IMR-90 (cell line): ENCODE results near the gene COX6A1. TPM values are rescaled to one million over a fixed set of nuclear protein-coding genes. Genes with fewer than 3 reads are reported as not detected.

ENCODE experiments used
- ATAC-seq: fragments of 200-7000 bp; cut with Tn5 transposase; 2 replicates; pipeline ENCODE4 v1.9.1; 2020; ENCODE audit warnings: low read depth, mild to moderate bottlenecking, moderate library complexity
- BruUV-seq: library from RNA; stranded (reverse); fragments of 400-500 nt; replicated peaks from 2 replicates; lab custom pipeline; 2021; lab: Mats Ljungman, UMichigan
- CTCF ChIA-PET: fragments of 300-600 bp; formaldehyde crosslinking; extraction: SDS; loops from one replicate; lab custom pipeline; 2021; ENCODE audit warnings: antibody characterized with exemption; lab: Yijun Ruan, JAX
- POLR2A ChIA-PET: fragments of 300-600 bp; sonication (Branson Sonifier 250); formaldehyde crosslinking; loops from one replicate; lab custom pipeline; 2022; ENCODE audit warnings: antibody characterized with exemption; ENCODE audit not compliant: unreplicated experiment; lab: Charles Lee
- DNase-seq: peaks from one replicate; pipeline ENCODE4 v3.0.0; 2013
- H2AFZ ChIP-seq: replicated peaks from 2 replicates; pipeline ENCODE3; 2013; ENCODE audit warnings: low read length, mild to moderate bottlenecking; ENCODE audit not compliant: poor library complexity
- H2AK5ac ChIP-seq: 2 replicates; pipeline ENCODE4 v1.6.1; 2013; ENCODE audit warnings: low read depth, low read length, inconsistent platforms
- H2AK9ac ChIP-seq: replicated peaks from 2 replicates; pipeline ENCODE3; 2013; ENCODE audit warnings: mild to moderate bottlenecking, low read depth, low read length, moderate library complexity; ENCODE audit not compliant: poor library complexity
- H2BK120ac ChIP-seq: 2 replicates; pipeline ENCODE4 v1.6.1; 2013; ENCODE audit warnings: low read depth, low read length, inconsistent platforms
- H2BK15ac ChIP-seq: 3 replicates; pipeline ENCODE4 v1.6.1; 2013; ENCODE audit warnings: low read depth, low read length, inconsistent platforms
- H2BK20ac ChIP-seq: 2 replicates; pipeline ENCODE4 v1.6.1; 2013; ENCODE audit warnings: low read depth, mild to moderate bottlenecking, inconsistent platforms, low read length, moderate library complexity
- H2BK5ac ChIP-seq: 2 replicates; pipeline ENCODE4 v1.6.1; 2013; ENCODE audit warnings: mild to moderate bottlenecking, low read depth, low read length, inconsistent platforms; ENCODE audit not compliant: poor library complexity, severe bottlenecking
- H3K14ac ChIP-seq: replicated peaks from 2 replicates; pipeline ENCODE4 v1.6.1; 2013; ENCODE audit warnings: low read depth, low read length, inconsistent platforms
- H3K18ac ChIP-seq: 2 replicates; pipeline ENCODE4 v1.6.1; 2013; ENCODE audit warnings: low read depth, low read length, control low read depth
- H3K23ac ChIP-seq: 2 replicates; pipeline ENCODE4 v1.6.1; 2013; ENCODE audit warnings: low read depth, low read length, inconsistent platforms
- H3K27ac ChIP-seq: 2 replicates; pipeline ENCODE4 v1.5.1; 2013; ENCODE audit warnings: mild to moderate bottlenecking, control low read depth, low read length; ENCODE audit not compliant: insufficient read depth
- H3K27me3 ChIP-seq: 2 replicates; pipeline ENCODE4 v1.6.1; 2013; ENCODE audit warnings: low read length; ENCODE audit not compliant: control insufficient read depth, insufficient read depth
- H3K36me3 ChIP-seq: 2 replicates; pipeline ENCODE4 v1.6.1; 2013; ENCODE audit warnings: low read length, mixed read lengths; ENCODE audit not compliant: control insufficient read depth, insufficient read depth
- H3K4ac ChIP-seq: 2 replicates; pipeline ENCODE4 v1.6.1; 2013; ENCODE audit warnings: low read depth, low read length, inconsistent platforms
- H3K4me1 ChIP-seq: 2 replicates; pipeline ENCODE4 v1.6.1; 2013; ENCODE audit warnings: low read length, mixed read lengths; ENCODE audit not compliant: control insufficient read depth, insufficient read depth
- H3K4me2 ChIP-seq: 2 replicates; pipeline ENCODE4 v1.6.1; 2013; ENCODE audit warnings: low read depth, mild to moderate bottlenecking, control low read depth, low read length, moderate library complexity
- H3K4me3 ChIP-seq: 2 replicates; pipeline ENCODE4 v1.5.1; 2013; ENCODE audit warnings: low read depth, mild to moderate bottlenecking, control low read depth, low read length, moderate library complexity; ENCODE audit not compliant: insufficient read depth
- H3K56ac ChIP-seq: 2 replicates; pipeline ENCODE4 v1.6.1; 2013; ENCODE audit warnings: low read length, inconsistent platforms; ENCODE audit not compliant: insufficient read depth; ENCODE audit errors: extremely low read depth
- H3K79me1 ChIP-seq, 2 experiments: 2 replicates each; pipeline ENCODE4 v1.6.1; 2013; ENCODE audit warnings: low read length in 2 of 2, inconsistent platforms in 1 of 2, low read depth in 1 of 2
- H3K9ac ChIP-seq: 2 replicates; pipeline ENCODE4 v1.6.1; 2013; ENCODE audit warnings: low read depth, low read length, control low read depth
- H3K9me1 ChIP-seq: 2 replicates; pipeline ENCODE4 v1.6.1; 2013; ENCODE audit warnings: low read length, inconsistent platforms; ENCODE audit not compliant: insufficient read depth
- H3K9me3 ChIP-seq: 2 replicates; pipeline ENCODE4 v1.6.1; 2013; ENCODE audit warnings: low read length; ENCODE audit not compliant: control insufficient read depth, insufficient read depth
- H4K20me1 ChIP-seq: 2 replicates; pipeline ENCODE4 v1.6.1; 2013; ENCODE audit warnings: low read length, inconsistent platforms; ENCODE audit not compliant: insufficient read depth
- H4K5ac ChIP-seq: 2 replicates; pipeline ENCODE4 v1.6.1; 2013; ENCODE audit warnings: mild to moderate bottlenecking, low read depth, low read length, control low read depth
- H4K8ac ChIP-seq, 2 experiments: 2 replicates each; pipeline ENCODE4 v1.6.1; 2013; ENCODE audit warnings: low read depth in 2 of 2, low read length in 2 of 2, control low read depth in 1 of 2, inconsistent platforms in 1 of 2
- H4K91ac ChIP-seq: 2 replicates; pipeline ENCODE4 v1.6.1; 2013; ENCODE audit warnings: low read depth, low read length, inconsistent platforms; ENCODE audit not compliant: insufficient read depth
- MAFK ChIP-seq: IDR thresholded peaks from 2 replicates; pipeline ENCODE4 v1.6.1; 2012; ENCODE audit warnings: low read depth, low read length, improper control_type of control experiment
- MAZ ChIP-seq: IDR thresholded peaks from 2 replicates; pipeline ENCODE4 v1.6.1; 2012; ENCODE audit warnings: low read depth, mild to moderate bottlenecking, low read length, improper control_type of control experiment, moderate library complexity, borderline replicate concordance
- MXI1 ChIP-seq: IDR thresholded peaks from 2 replicates; pipeline ENCODE4 v1.6.1; 2012; ENCODE audit warnings: low read depth, mild to moderate bottlenecking, low read length, moderate library complexity, borderline replicate concordance
- RAD21 ChIP-seq: IDR thresholded peaks from 2 replicates; pipeline ENCODE4 v1.6.1; 2012; ENCODE audit warnings: low read length, improper control_type of control experiment
- WGBS, 2 experiments: methylation state at CpG; one replicate each; pipeline versions ENCODE4 v1.1.5 to v1.1.7; 2013; ENCODE audit warnings: missing lambda C conversion rate in 2 of 2; ENCODE audit not compliant: insufficient read length in 1 of 2; ENCODE audit errors: extremely low coverage in 2 of 2; 5-methylcytosine and 5-hydroxymethylcytosine counted together
- dilution Hi-C: fragments of 300-500 bp; cut with HindIII; formaldehyde crosslinking; loops from one replicate; pipeline ENCODE4 v1.14.3; 2018; ENCODE audit warnings: low sequenced_read_pairs; ENCODE audit not compliant: unreplicated experiment
- in situ Hi-C: fragments of 300-500 bp; cut with MboI; formaldehyde crosslinking; loops from 3 replicates; pipeline ENCODE4 v1.14.3; 2019; ENCODE audit warnings: low sequenced_read_pairs, inconsistent platforms, mixed read lengths
- intact Hi-C: fragments of 100-400 bp; cut with micrococcal nuclease; formaldehyde crosslinking; loops from 2 replicates; pipeline ENCODE4 v1.10.0; 2022
- polyA plus RNA-seq, 3 experiments: library from polyadenylated mRNA; depleted of rRNA; stranded (reverse); fragments of >200 nt; gene quantifications; 2 replicates each; pipeline ENCODE4 v1.2.3, GENCODE V29; 2012; ENCODE audit warnings: low replicate concordance in 1 of 3
- total RNA-seq: library from RNA; depleted of rRNA; stranded (reverse); fragments of >200 nt; gene quantifications from 2 replicates; pipeline ENCODE4 v1.2.3, GENCODE V29; 2012

Gene COX6A1
- total and polyA plus RNA-seq, 2 of the 4 experiments (the other 2 are of a cell fraction): 396 to 541 TPM

- TF ChIP-seq MAFK (no peak), MXI1 (no peak), MAZ (no peak), RAD21 (no peak)
- H3K36me3 ChIP-seq: peaks cover 12% of the 10 kb centered on the region
- H3K56ac ChIP-seq: peak overlapping the region; percentile 52
- H4K91ac ChIP-seq: peak overlapping the region; percentile 69; the same call in 1 of the 2 replicates
- dilution Hi-C loops: no loop called here
- peak overlapping the region; percentile 97 for H2AK9ac ChIP-seq
- peak overlapping the region; percentile 85 for H3K4ac ChIP-seq
- H3K9me1 ChIP-seq: no peaks in the 10 kb centered on the region; the same call in 1 of the 2 replicates
- intact Hi-C loops: no loop called here
- 84% methylated on average over 10 of the region's 26 CpGs; no CpG with 5 or more reads in 1 of the 2 experiments for WGBS, 2 experiments
- in situ Hi-C loops: no loop called here
- ATAC-seq (peak; percentile 33), DNase-seq (peak; percentile 19)
- no peaks in the 10 kb centered on the region for H3K9me3 ChIP-seq
- H3K9ac ChIP-seq: peak overlapping the region; percentile 69
- peak overlapping the region; percentile 74 to 88 for H4K8ac ChIP-seq
- H3K27ac ChIP-seq: peak overlapping the region; percentile 60
- peak overlapping the region; percentile 23 for H4K5ac ChIP-seq
- peaks cover 40% of the 10 kb centered on the region for H4K20me1 ChIP-seq
- H3K4me3 ChIP-seq: peak overlapping the region; percentile 80
- no TSS peak for BruUV-seq
- peak overlapping the region; percentile 91 for H3K23ac ChIP-seq
- H3K4me2 ChIP-seq: peak overlapping the region; percentile 97
- no peak overlapping the region for H2BK20ac ChIP-seq
- peak overlapping the region; percentile 20 for H2AK5ac ChIP-seq
- H3K14ac ChIP-seq: peak overlapping the region; percentile 77
- H2BK120ac ChIP-seq: peak overlapping the region; percentile 44; the same call in 1 of the 2 replicates
- H3K27me3 ChIP-seq: no peaks in the 10 kb centered on the region
- peak overlapping the region; percentile 98 for H2AFZ ChIP-seq
- H3K4me1 ChIP-seq: peaks cover 4% of the 10 kb centered on the region; the same call in 1 of the 2 replicates
- H3K79me1 ChIP-seq: peaks cover 10 to 54% of the 10 kb centered on the region in 2 experiments; a peak in 3 of 4 replicates
- peak overlapping the region; percentile 4; the same call in 1 of the 2 replicates for H3K18ac ChIP-seq
- POLR2A ChIA-PET: no interaction called here
- peak overlapping the region; percentile 65 for H2BK5ac ChIP-seq
- H2BK15ac ChIP-seq: 0 out of 3 replicates have a peak overlapping the region, but pooled peaks have one; percentile 1
- CTCF ChIA-PET: interaction anchor here (0.9 kb wide), 1 partner anchor 11 kb away, joined by 3 read pairs; no protein-coding TSS in a partner anchor
Observed at GRCh38 chr12:120470150-120470784, 32.4 kb downstream of the COX6A1 start.
